Sigmoid colon (tissue), 7 donors: ENCODE results near the gene PRLR. TPM values are rescaled to one million over a fixed set of nuclear protein-coding genes. Genes with fewer than 3 reads are reported as not detected.

Source experiments
- DNase-seq: peaks from one replicate; pipeline ENCODE4 v3.0.0-alpha.2; 2019
- H3K27ac ChIP-seq, 4 donors: fragments of 200-600 bp; sonication (generic); one replicate each; pipeline ENCODE4 v1.5.1; 2016 to 2019; ENCODE audit warnings: mild to moderate bottlenecking in 1 of 4
- H3K27me3 ChIP-seq, 3 donors: fragments of 200-600 bp; sonication (generic); one replicate each; pipeline ENCODE4 v1.5.1; 2019; ENCODE audit warnings: mild to moderate bottlenecking in 1 of 3
- H3K36me3 ChIP-seq, 4 donors: fragments of 200-600 bp; sonication (generic); one replicate each; pipeline ENCODE4 v1.5.1; 2016 to 2019
- H3K4me1 ChIP-seq, 4 donors: fragments of 200-600 bp; sonication (generic); one replicate each; pipeline ENCODE4 v1.5.1; 2017 to 2019
- H3K4me3 ChIP-seq, 4 donors: fragments of 200-600 bp; sonication (generic); one replicate each; pipeline ENCODE4 v1.5.1; 2017 to 2019; ENCODE audit warnings: mild to moderate bottlenecking in 2 of 4, moderate library complexity in 1 of 4
- H3K9me3 ChIP-seq, 4 donors: fragments of 200-600 bp in 3 of 4; sonication (generic) in 3 of 4; one replicate each; pipeline versions ENCODE4 v1.5.1 to v1.6.1; 2013 to 2019
- EP300 ChIP-seq, 4 donors: sonication (generic); formaldehyde crosslinking; IDR thresholded peaks; one replicate each; pipeline ENCODE4 v1.6.1; 2017; ENCODE audit warnings: antibody characterized with exemption in 4 of 4
- POLR2A ChIP-seq, 2 donors: fragments of 450-650 bp; IDR thresholded peaks; one replicate each; pipeline ENCODE4 v1.6.1; 2016; ENCODE audit warnings: antibody characterized with exemption in 2 of 2, mild to moderate bottlenecking in 2 of 2, moderate library complexity in 2 of 2
- POLR2AphosphoS5 ChIP-seq, 4 donors: sonication (generic); formaldehyde crosslinking; IDR thresholded peaks; one replicate each; pipeline ENCODE4 v1.6.1; 2017; ENCODE audit warnings: antibody characterized with exemption in 4 of 4
- WGBS, 2 donors: extraction: QIAGEN DNeasy Blood & Tissue Kit; methylation state at CpG; one replicate each; pipeline ENCODE4 v1.1.7; 2013; 5-methylcytosine and 5-hydroxymethylcytosine counted together
- intact Hi-C: fragments of 100-400 bp; cut with DNase I; formaldehyde crosslinking; loops from one replicate; pipeline ENCODE4 v1.15.1; 2023
- polyA plus RNA-seq, 3 donors: library from polyadenylated mRNA; stranded (reverse); fragments of 200-250 nt; gene quantifications; one replicate each; pipeline ENCODE4 v1.2.3, GENCODE V29; 2013
- total RNA-seq, 4 donors: library from RNA; depleted of rRNA; stranded (reverse); fragments of >200 nt; gene quantifications; one replicate each; pipeline ENCODE4 v1.1.0, GENCODE V29; 2016
- TF ChIP-seq, protein P1 (sequence below), 4 experiments: fragments of 450-650 bp in 3 of 4; fragments of 200-600 bp in 1 of 4; IDR thresholded peaks; one replicate each; pipeline ENCODE4 v1.5.1; 2016 to 2019; ENCODE audit warnings: antibody characterized with exemption in 4 of 4, mild to moderate bottlenecking in 3 of 4, moderate library complexity in 2 of 4
- donor health status: healthy with polysubstance abuse.
- donor health status: Bipolar disorder and iron deficiency.
- donor health status: healthy.

PRLR gene
- total and polyA plus RNA-seq, 7 donors: 0.60 to 1.9 (median 0.95) TPM

DNA sequence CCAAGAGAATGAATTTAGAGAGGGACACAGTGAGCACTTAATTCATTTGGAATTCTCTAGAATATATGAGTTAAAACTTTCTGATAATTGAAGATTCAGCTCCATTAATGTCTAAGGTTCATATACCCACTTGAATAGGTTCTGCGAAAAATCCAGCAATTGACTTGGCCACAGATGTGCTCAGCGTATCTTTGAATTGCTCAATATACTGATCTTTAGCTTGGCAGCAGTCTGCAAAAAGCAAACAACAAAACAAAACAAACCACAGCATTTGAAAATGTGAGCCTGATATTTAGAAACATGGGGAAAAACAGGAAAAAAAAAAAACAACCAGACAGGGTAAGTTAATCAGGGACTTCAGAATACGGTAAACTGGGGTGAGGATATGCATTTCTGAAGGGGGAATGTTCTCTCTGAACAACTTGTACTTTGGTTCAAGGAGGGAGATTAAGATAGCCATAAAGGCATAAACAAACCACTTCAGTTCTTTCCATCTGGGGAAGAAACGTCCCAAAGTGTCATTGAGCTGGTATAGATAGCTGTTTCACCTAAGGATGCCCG is 203.9 kb downstream of the PRLR start:
- H3K9me3 ChIP-seq: no peaks in the 10 kb centered on the region
- no peak for TF ChIP-seq POLR2AphosphoS5 (IDR thresholded peaks at IDR 0.05)
- no peak overlapping the region for H3K27ac ChIP-seq
- H3K36me3 ChIP-seq: no peaks in the 10 kb centered on the region
- no peaks in the 10 kb centered on the region for H3K27me3 ChIP-seq
- H3K4me1 ChIP-seq: no peaks in the 10 kb centered on the region
- no peak overlapping the region for H3K4me3 ChIP-seq
- intact Hi-C loops: no loop called here
- no peak for DNase-seq
- WGBS, 2 donors: 16 to 57% methylated on average over 5 of the region's 5 CpGs

DNA sequence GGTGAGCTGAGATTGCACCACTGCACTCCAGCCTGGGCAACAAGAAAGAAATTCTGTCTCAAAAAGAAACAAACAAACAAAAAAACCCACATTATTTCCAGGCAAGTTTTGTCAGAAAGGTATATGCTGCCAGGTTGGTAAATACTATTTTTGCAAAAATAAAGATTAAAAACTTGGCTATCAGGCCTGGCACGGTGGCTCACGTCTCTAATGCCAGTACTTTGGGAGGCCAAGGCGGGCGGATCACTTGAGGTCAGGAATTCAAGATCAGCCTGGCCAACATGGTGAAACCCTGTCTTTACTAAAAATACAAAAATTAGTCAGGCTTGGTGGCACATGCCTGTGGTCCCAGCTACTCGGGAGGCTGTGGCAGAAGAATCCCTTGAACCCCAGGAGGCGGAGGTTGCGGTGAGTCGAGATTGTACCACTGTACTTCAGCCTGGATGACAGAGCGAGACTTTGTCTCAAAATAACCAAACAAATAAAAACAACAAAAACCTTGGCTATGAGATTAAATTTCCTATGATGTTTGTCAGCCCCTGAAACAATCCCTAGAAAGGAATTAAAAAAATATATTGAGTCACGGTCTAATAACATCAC is 205.3 kb downstream of the PRLR start:
- WGBS, 2 donors: 86 to 92% methylated on average over 10 of the region's 10 CpGs

DNA sequence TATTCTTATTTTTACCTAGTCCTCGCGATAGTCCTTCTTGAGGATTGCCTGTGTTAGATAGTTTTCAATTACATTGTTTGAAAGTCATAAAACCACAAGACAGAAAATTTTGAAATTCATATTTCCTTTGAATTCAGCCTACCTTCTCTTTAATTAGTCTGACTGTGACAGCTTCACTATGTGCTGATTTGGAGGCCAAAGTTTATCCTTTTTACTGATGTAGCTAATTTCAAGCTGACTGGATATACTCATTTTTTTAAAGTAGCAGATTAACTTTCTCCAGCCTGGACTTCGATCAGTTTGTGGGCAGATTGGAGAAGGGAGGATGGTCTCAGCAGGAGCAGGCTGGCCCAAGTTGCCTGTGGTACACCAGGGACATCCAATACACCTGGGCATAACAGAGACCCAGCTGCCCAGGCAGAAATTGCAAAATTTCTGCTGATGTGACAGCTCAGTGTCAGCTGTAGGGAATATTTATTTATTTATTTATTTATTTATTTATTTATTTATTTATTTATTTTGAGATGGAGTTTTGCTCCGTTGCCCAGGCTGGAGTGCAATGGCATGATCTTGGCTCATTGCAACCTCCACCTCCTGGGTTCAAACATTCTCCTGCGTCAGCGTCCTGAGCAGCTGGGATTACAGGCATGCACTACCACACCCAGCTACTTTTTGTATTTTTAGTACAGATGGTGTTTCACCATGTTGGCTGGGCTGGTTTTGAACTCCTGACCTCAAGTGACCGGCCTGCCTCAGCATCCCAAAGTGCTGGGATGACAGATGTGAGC is 206.7 kb downstream of the PRLR start:
- no peaks in the 10 kb centered on the region for H3K36me3 ChIP-seq
- no peak overlapping the region for H3K4me3 ChIP-seq
- H3K27me3 ChIP-seq: no peaks in the 10 kb centered on the region
- WGBS, 2 donors: 68 to 83% methylated on average over 7 of the region's 7 CpGs
- H3K4me1 ChIP-seq: no peaks in the 10 kb centered on the region
- H3K9me3 ChIP-seq: no peaks in the 10 kb centered on the region
- no peak overlapping the region for H3K27ac ChIP-seq
- intact Hi-C loops: no loop called here
- TF ChIP-seq POLR2A (IDR thresholded peaks at IDR 0.05): no peak
- TF ChIP-seq, protein P1, sequence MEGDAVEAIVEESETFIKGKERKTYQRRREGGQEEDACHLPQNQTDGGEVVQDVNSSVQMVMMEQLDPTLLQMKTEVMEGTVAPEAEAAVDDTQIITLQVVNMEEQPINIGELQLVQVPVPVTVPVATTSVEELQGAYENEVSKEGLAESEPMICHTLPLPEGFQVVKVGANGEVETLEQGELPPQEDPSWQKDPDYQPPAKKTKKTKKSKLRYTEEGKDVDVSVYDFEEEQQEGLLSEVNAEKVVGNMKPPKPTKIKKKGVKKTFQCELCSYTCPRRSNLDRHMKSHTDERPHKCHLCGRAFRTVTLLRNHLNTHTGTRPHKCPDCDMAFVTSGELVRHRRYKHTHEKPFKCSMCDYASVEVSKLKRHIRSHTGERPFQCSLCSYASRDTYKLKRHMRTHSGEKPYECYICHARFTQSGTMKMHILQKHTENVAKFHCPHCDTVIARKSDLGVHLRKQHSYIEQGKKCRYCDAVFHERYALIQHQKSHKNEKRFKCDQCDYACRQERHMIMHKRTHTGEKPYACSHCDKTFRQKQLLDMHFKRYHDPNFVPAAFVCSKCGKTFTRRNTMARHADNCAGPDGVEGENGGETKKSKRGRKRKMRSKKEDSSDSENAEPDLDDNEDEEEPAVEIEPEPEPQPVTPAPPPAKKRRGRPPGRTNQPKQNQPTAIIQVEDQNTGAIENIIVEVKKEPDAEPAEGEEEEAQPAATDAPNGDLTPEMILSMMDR (IDR thresholded peaks at IDR 0.05): no peak
- TF ChIP-seq POLR2AphosphoS5 (IDR thresholded peaks at IDR 0.05): no peak
- TF ChIP-seq EP300 (IDR thresholded peaks at IDR 0.05): no peak
- DNase-seq: no peak

More for the DNA sequence above, 205.3 kb downstream of the PRLR start:
- Histone ChIP-seq H3K4me1 (no peaks in the 10 kb centered on the region), H3K9me3 (no peaks in the 10 kb centered on the region), H3K27me3 (no peaks in the 10 kb centered on the region), H3K27ac (no peak overlapping the region), H3K4me3 (no peak overlapping the region), H3K36me3 (no peaks in the 10 kb centered on the region)
- TF ChIP-seq POLR2A (IDR thresholded peaks at IDR 0.05) (no peak), EP300 (IDR thresholded peaks at IDR 0.05) (no peak), POLR2AphosphoS5 (IDR thresholded peaks at IDR 0.05) (no peak)
- TF ChIP-seq, protein P1 (IDR thresholded peaks at IDR 0.05): no peak
- intact Hi-C loops: no loop called here
- no peak for DNase-seq

DNA sequence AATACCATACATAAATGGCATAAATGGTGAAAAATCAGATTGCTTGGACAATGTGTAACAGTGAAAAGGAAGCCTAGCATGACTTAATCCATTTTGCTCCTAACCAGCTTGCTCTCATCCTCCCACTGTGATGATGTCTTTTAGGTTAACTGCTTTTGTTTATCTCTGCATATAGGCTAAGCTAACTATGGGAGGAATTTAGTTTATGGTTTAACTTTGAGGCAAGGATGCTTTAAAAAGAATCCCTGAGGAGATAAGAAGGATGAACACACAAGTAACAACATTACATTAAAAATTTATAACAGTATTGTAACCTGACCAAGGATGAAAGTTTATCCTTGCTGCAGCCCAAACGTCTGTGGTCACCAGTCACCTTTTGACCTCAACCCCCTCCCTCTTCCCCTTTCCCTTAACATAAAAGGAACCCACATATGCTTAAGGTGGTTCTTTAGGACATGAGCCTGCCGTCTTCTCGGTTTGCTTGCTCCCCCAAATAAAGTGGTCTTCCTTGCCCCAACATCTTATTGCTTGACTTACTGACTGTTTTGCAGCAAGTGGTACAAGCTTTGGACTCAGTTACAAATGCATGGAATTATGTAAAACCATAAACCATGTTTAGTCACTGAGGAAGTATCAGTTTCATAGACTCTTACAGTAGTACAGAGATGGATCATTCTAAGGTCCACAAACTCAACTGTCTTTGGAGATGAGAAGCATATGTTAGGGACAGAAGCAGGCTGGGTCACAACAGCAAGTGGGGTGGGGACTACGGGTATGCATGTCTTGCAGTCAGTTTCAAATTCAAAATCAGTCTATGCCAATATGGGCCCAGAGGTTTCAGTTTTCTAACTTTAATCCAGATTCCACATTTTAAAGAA is 213.9 kb downstream of the PRLR start:
- WGBS, 2 donors: 42 to 55% methylated on average over 4 of the region's 4 CpGs
- Histone ChIP-seq H3K4me3 (no peak overlapping the region), H3K27me3 (no peaks in the 10 kb centered on the region), H3K36me3 (no peaks in the 10 kb centered on the region), H3K4me1 (no peaks in the 10 kb centered on the region), H3K9me3 (no peaks in the 10 kb centered on the region), H3K27ac (no peak overlapping the region)
- DNase-seq: no peak
- TF ChIP-seq, protein P1 (IDR thresholded peaks at IDR 0.05): no peak
- TF ChIP-seq EP300 (IDR thresholded peaks at IDR 0.05) (no peak), POLR2A (IDR thresholded peaks at IDR 0.05) (no peak), POLR2AphosphoS5 (IDR thresholded peaks at IDR 0.05) (no peak)
- intact Hi-C loops: no loop called here
